Measurements from ENCODE around the gene CWF19L2.

CWF19L2 gene

GRCh38 chr11:107282195-107282594 is 175.4 kb downstream of the CWF19L2 start:
- no peak for DNase-seq

Measured in activated CD4-positive, alpha-beta T cell treated with anti-CD3 and anti-CD28 coated beads, Interleukin-2, amount 50 U/mL, for 1 hour (primary cell).